SK-MEL-5 (cell line): Measurements from ENCODE around the gene EPDR1. TPM values are rescaled to one million over a fixed set of nuclear protein-coding genes. Genes with fewer than 3 reads are reported as not detected.

Experiments used
- DNase-seq: peaks from one replicate; pipeline ENCODE4 v3.0.0-alpha.2; 2016; ENCODE audit warnings: low read depth, low spot score
- in situ Hi-C: cut with HindIII; loops from 2 replicates; pipeline ENCODE4 v1.10.0; 2016; ENCODE audit warnings: low sequenced_read_pairs, high pct_unique_total_duplicates, low pct_unique_long_range_greater_than_20kb
- total RNA-seq: library from RNA; depleted of rRNA; stranded (reverse); fragments of >200 nt; shearing (Covaris generic); gene quantifications from 2 replicates; pipeline ENCODE4 v1.2.3, GENCODE V29; 2014; rRNA removed

Gene EPDR1
- total RNA-seq, 1 experiment from 2014 or later: 42.3 TPM

DNA sequence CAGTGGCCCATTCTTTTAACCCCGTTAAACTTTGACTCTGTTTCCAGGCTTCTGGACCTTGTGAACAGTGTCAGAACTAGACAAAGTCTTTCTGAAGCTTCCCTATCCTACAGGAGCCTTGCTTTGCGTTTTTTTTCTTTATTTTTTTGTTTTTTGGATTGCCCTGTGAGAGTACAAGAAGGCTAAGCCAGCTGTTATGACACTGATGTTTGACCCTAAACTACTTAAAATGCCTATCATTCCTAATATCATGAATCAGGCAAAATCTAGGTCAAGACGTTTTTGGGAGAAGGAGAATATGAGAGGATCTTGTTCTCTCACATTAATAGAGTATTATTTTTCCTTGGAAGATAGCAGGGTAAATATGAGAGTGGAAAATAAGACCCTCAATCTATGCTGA, 79.8 kb downstream of the EPDR1 start:
- no peak for DNase-seq
- in situ Hi-C loops: no loop called here

Other genes starting within 250 kb of the EPDR1 start
- not detected in 2 replicates for gene GPR141, start 236.9 kb upstream of the EPDR1 start, total RNA-seq
- 0.05 TPM in 1 of 2 replicates, not detected in the other for gene NME8, start 72.0 kb upstream of the EPDR1 start, total RNA-seq
- gene SFRP4, start 3.8 kb upstream of the EPDR1 start, total RNA-seq: not detected in 2 replicates